ENCODE data around the gene EMCN.

EMCN gene

GRCh38 chr4:100511896-100512295, 5.9 kb downstream of the EMCN start:
- no peak overlapping the region for H3K27ac ChIP-seq (ENCODE audit: low read depth, low read length)
- no peak overlapping the region for H3K4me3 ChIP-seq (ENCODE audit: low read length)
- no peak for TF ChIP-seq EZH2phosphoT487 (IDR thresholded peaks at IDR 0.05; ENCODE audit: borderline replicate concordance, low read length)
- TF ChIP-seq CTCF (IDR thresholded peaks at IDR 0.05; ENCODE audit: low read depth, low read length, poor library complexity, severe bottlenecking) = no peak
- H3K4me2 ChIP-seq (ENCODE audit: low read length) = no peak overlapping the region
- no peaks in the 10 kb centered on the region for H3K27me3 ChIP-seq (ENCODE audit: control insufficient read depth, low read length)
- H3K4me1 ChIP-seq (ENCODE audit: control insufficient read depth, low read length) = no peaks in the 10 kb centered on the region
- H3K36me3 ChIP-seq (ENCODE audit: control insufficient read depth, low read length) = no peaks in the 10 kb centered on the region
- no peaks in the 10 kb centered on the region for H4K20me1 ChIP-seq (ENCODE audit: control insufficient read depth, insufficient read depth, low read depth, low read length)
- no peaks in the 10 kb centered on the region for H3K79me2 ChIP-seq (ENCODE audit: control insufficient read depth, low read length)
- H3F3A ChIP-seq (ENCODE audit: control insufficient read depth, insufficient read depth) = no peaks in the 10 kb centered on the region
- H3K9me2 ChIP-seq (replicated peaks; ENCODE audit: control insufficient read depth, low read length) = no peaks in the 10 kb centered on the region
- H3K9me3 ChIP-seq (ENCODE audit: control insufficient read depth, insufficient read depth, low read length) = no peaks in the 10 kb centered on the region

- no peaks in the 10 kb centered on the region for H3K79me2 ChIP-seq (ENCODE audit: control insufficient read depth, low read length)
- H3K4me2 ChIP-seq (ENCODE audit: low read length) = no peak overlapping the region
- no peaks in the 10 kb centered on the region for H3K36me3 ChIP-seq (ENCODE audit: control insufficient read depth, low read length)
- TF ChIP-seq EZH2phosphoT487 (IDR thresholded peaks at IDR 0.05; ENCODE audit: borderline replicate concordance, low read length) (no peak), CTCF (IDR thresholded peaks at IDR 0.05; ENCODE audit: low read depth, low read length, poor library complexity, severe bottlenecking) (no peak)
- H3K27me3 ChIP-seq (ENCODE audit: control insufficient read depth, low read length) = no peaks in the 10 kb centered on the region
- H3K9me2 ChIP-seq (replicated peaks; ENCODE audit: control insufficient read depth, low read length) = no peaks in the 10 kb centered on the region
- H3K27ac ChIP-seq (ENCODE audit: low read depth, low read length) = no peak overlapping the region
- no peaks in the 10 kb centered on the region for H3F3A ChIP-seq (ENCODE audit: control insufficient read depth, insufficient read depth)
- no peak overlapping the region for H3K4me3 ChIP-seq (ENCODE audit: low read length)
- H3K9me3 ChIP-seq (ENCODE audit: control insufficient read depth, insufficient read depth, low read length) = no peaks in the 10 kb centered on the region
- no peaks in the 10 kb centered on the region for H4K20me1 ChIP-seq (ENCODE audit: control insufficient read depth, insufficient read depth, low read depth, low read length)
- no peaks in the 10 kb centered on the region for H3K4me1 ChIP-seq (ENCODE audit: control insufficient read depth, low read length)
Measured at GRCh38 chr4:100510551-100510950, 7.3 kb downstream of the EMCN start.

- no peaks in the 10 kb centered on the region for H4K20me1 ChIP-seq (ENCODE audit: control insufficient read depth, insufficient read depth, low read depth, low read length)
- no peak overlapping the region for H3K4me3 ChIP-seq (ENCODE audit: low read length)
- H3K9me2 ChIP-seq (replicated peaks; ENCODE audit: control insufficient read depth, low read length) = no peaks in the 10 kb centered on the region
- H3K79me2 ChIP-seq (ENCODE audit: control insufficient read depth, low read length) = no peaks in the 10 kb centered on the region
- H3K36me3 ChIP-seq (ENCODE audit: control insufficient read depth, low read length) = no peaks in the 10 kb centered on the region
- H3K27me3 ChIP-seq (ENCODE audit: control insufficient read depth, low read length) = no peaks in the 10 kb centered on the region
- no peaks in the 10 kb centered on the region for H3K4me1 ChIP-seq (ENCODE audit: control insufficient read depth, low read length)
- no peak overlapping the region for H3K27ac ChIP-seq (ENCODE audit: low read depth, low read length)
- no peak overlapping the region for H3K4me2 ChIP-seq (ENCODE audit: low read length)
- H3F3A ChIP-seq (ENCODE audit: control insufficient read depth, insufficient read depth) = no peaks in the 10 kb centered on the region
- no peak for TF ChIP-seq CTCF (IDR thresholded peaks at IDR 0.05; ENCODE audit: low read depth, low read length, poor library complexity, severe bottlenecking)
- TF ChIP-seq EZH2phosphoT487 (IDR thresholded peaks at IDR 0.05; ENCODE audit: borderline replicate concordance, low read length) = no peak
- no peaks in the 10 kb centered on the region for H3K9me3 ChIP-seq (ENCODE audit: control insufficient read depth, insufficient read depth, low read length)
Measured at GRCh38 chr4:100509386-100509785, 8.4 kb downstream of the EMCN start.

- Histone ChIP-seq H3K9me2 (replicated peaks; ENCODE audit: control insufficient read depth, low read length) (no peaks in the 10 kb centered on the region), H3K4me1 (ENCODE audit: control insufficient read depth, low read length) (no peaks in the 10 kb centered on the region), H4K20me1 (ENCODE audit: control insufficient read depth, insufficient read depth, low read depth, low read length) (no peaks in the 10 kb centered on the region), H3K9me3 (ENCODE audit: control insufficient read depth, insufficient read depth, low read length) (no peaks in the 10 kb centered on the region), H3K27me3 (ENCODE audit: control insufficient read depth, low read length) (no peaks in the 10 kb centered on the region), H3K27ac (ENCODE audit: low read depth, low read length) (no peak overlapping the region), H3K4me3 (ENCODE audit: low read length) (no peak overlapping the region), H3K4me2 (ENCODE audit: low read length) (no peak overlapping the region), H3F3A (ENCODE audit: control insufficient read depth, insufficient read depth) (no peaks in the 10 kb centered on the region), H3K36me3 (ENCODE audit: control insufficient read depth, low read length) (no peaks in the 10 kb centered on the region), H3K79me2 (ENCODE audit: control insufficient read depth, low read length) (no peaks in the 10 kb centered on the region)
- no peak for TF ChIP-seq CTCF (IDR thresholded peaks at IDR 0.05; ENCODE audit: low read depth, low read length, poor library complexity, severe bottlenecking)
- TF ChIP-seq EZH2phosphoT487 (IDR thresholded peaks at IDR 0.05; ENCODE audit: borderline replicate concordance, low read length) = no peak
Measured at GRCh38 chr4:100508691-100509090, 9.1 kb downstream of the EMCN start.

Measured in DOHH2 (cell line).